Skeletal muscle tissue (tissue), 4 donors: ENCODE data around the gene C18orf63. TPM values are rescaled to one million over a fixed set of nuclear protein-coding genes. Genes with fewer than 3 reads are reported as not detected.

Source experiments
- H3K27ac ChIP-seq: one replicate; pipeline ENCODE4 v1.7.0; 2013; ENCODE audit warnings: mild to moderate bottlenecking, low read depth, low read length, inconsistent platforms
- H3K27me3 ChIP-seq, 3 donors: one replicate each; pipeline ENCODE4 v1.7.0; 2013; ENCODE audit warnings: low read length in 3 of 3; ENCODE audit not compliant: control insufficient read depth in 3 of 3, insufficient read depth in 3 of 3
- H3K36me3 ChIP-seq, 3 donors: one replicate each; pipeline ENCODE4 v1.7.0; 2013; ENCODE audit warnings: low read length in 3 of 3; ENCODE audit not compliant: control insufficient read depth in 3 of 3, insufficient read depth in 3 of 3
- H3K4me1 ChIP-seq, 3 donors: one replicate each; pipeline ENCODE4 v1.7.0; 2013; ENCODE audit warnings: low read length in 3 of 3, mild to moderate bottlenecking in 3 of 3; ENCODE audit not compliant: control insufficient read depth in 3 of 3, insufficient read depth in 3 of 3
- H3K4me3 ChIP-seq, 3 donors: one replicate each; pipeline ENCODE4 v1.7.0; 2013; ENCODE audit warnings: low read length in 3 of 3
- H3K9ac ChIP-seq, 3 donors: one replicate each; pipeline ENCODE4 v1.7.0; 2013; ENCODE audit warnings: low read length in 3 of 3, mild to moderate bottlenecking in 3 of 3, moderate library complexity in 2 of 3, low read depth in 1 of 3
- H3K9me3 ChIP-seq, 3 donors: one replicate each; pipeline ENCODE4 v1.7.0; 2013; ENCODE audit warnings: low read length in 3 of 3; ENCODE audit not compliant: control insufficient read depth in 3 of 3
- total RNA-seq: library from RNA; depleted of rRNA; stranded (reverse); fragments of >200 nt; gene quantifications from one replicate; pipeline ENCODE4 v1.2.3, GENCODE V29; 2014
- donor health status: Osteomylitis.

Gene C18orf63
- total RNA-seq, 1 donor from 2014 or later = not detected

DNA sequence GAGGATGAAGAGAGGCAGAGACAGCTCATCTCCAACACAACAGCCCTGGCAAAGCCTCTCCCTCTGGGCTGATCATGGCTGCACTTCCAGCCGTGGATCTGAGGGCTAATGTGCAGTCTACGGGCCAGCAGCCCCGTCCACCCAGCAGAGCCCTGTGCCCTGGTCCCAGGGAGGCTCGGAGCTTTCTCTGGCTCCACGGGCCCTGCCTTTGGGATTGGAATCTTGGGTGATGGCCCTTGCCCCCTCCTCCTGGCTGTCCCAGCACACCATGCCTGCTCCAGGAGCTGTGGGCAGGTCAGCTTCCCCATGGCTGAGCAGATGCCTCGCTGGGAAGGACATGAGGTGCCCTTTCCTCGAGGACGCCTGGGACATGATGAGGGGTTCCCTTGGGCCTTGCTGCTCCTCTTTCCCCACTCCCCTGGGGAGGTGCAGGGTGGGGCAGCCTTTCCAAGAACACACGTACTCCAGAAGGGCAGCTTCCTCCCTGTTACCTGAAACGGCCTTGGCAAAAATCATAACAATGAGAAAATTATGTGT lies 66.9 kb downstream of the C18orf63 start:
- no peak overlapping the region for H3K4me3 ChIP-seq
- H3K9me3 ChIP-seq = no peaks in the 10 kb centered on the region
- H3K27me3 ChIP-seq = peaks cover 0 to 11% (median 0%) of the 10 kb centered on the region in 3 donors
- H3K4me1 ChIP-seq = peaks cover 0 to 2% (median 0%) of the 10 kb centered on the region in 3 donors
- H3K36me3 ChIP-seq = no peaks in the 10 kb centered on the region
- no peak overlapping the region for H3K27ac ChIP-seq
- no peak overlapping the region for H3K9ac ChIP-seq

GRCh38 chr18:74387383-74387782 lies 71.7 kb downstream of the C18orf63 start:
- Histone ChIP-seq H3K27ac (no peak overlapping the region), H3K4me1 (peaks cover 0 to 3% (median 0%) of the 10 kb centered on the region in 3 donors), H3K4me3 (no peak overlapping the region)

GRCh38 chr18:74388227-74388626 lies 72.6 kb downstream of the C18orf63 start:
- no peaks in the 10 kb centered on the region for H3K9me3 ChIP-seq
- no peaks in the 10 kb centered on the region for H3K36me3 ChIP-seq
- H3K4me1 ChIP-seq = peaks cover 0 to 3% (median 0%) of the 10 kb centered on the region in 3 donors
- H3K27ac ChIP-seq = no peak overlapping the region
- no peak overlapping the region for H3K4me3 ChIP-seq
- H3K9ac ChIP-seq = no peak overlapping the region
- H3K27me3 ChIP-seq = peaks cover 0 to 3% (median 2%) of the 10 kb centered on the region in 3 donors

More at GRCh38 chr18:74387383-74387782, 71.7 kb downstream of the C18orf63 start:
- H3K9ac ChIP-seq = no peak overlapping the region
- peaks cover 0 to 6% (median 3%) of the 10 kb centered on the region in 3 donors for H3K27me3 ChIP-seq
- H3K9me3 ChIP-seq = no peaks in the 10 kb centered on the region
- no peaks in the 10 kb centered on the region for H3K36me3 ChIP-seq

- no peak overlapping the region for H3K9ac ChIP-seq
- H3K4me3 ChIP-seq = no peak overlapping the region
- no peak overlapping the region for H3K27ac ChIP-seq
- H3K4me1 ChIP-seq = peaks cover 0 to 3% (median 0%) of the 10 kb centered on the region in 3 donors
- no peaks in the 10 kb centered on the region for H3K36me3 ChIP-seq
- H3K9me3 ChIP-seq = no peaks in the 10 kb centered on the region
- H3K27me3 ChIP-seq = peaks cover 0 to 3% (median 2%) of the 10 kb centered on the region in 3 donors
Measured at GRCh38 chr18:74389171-74389927, 73.7 kb downstream of the C18orf63 start.

DNA sequence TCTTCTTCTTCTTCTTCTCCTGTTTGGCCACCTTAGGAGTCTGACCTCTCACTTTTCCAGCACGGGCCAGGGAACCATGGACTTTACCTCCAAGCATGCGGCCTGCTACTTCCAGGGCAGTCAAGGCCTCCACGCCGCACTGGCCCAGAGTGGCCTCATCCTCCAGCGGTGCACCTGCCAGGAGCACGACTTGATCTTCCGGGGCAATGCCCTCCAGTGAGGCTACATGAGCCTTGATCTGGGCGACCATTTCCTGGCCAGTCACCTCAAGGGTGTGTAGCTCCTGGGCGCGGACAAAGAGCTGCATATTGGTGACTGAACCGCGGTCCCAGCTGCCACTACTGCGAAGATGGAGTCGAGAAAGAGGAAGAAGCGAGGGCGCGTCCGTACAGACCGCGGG lies 74.4 kb downstream of the C18orf63 start:
- H3K4me1 ChIP-seq = peaks cover 0 to 3% (median 0%) of the 10 kb centered on the region in 3 donors
- H3K4me3 ChIP-seq = no peak overlapping the region
- H3K9ac ChIP-seq = no peak overlapping the region
- H3K9me3 ChIP-seq = no peaks in the 10 kb centered on the region
- peaks cover 2 to 3% (median 2%) of the 10 kb centered on the region in 3 donors for H3K27me3 ChIP-seq
- H3K27ac ChIP-seq = no peak overlapping the region
- no peaks in the 10 kb centered on the region for H3K36me3 ChIP-seq

- H3K36me3 ChIP-seq = no peaks in the 10 kb centered on the region
Measured at GRCh38 chr18:74390900-74391299, 75.3 kb downstream of the C18orf63 start.

GRCh38 chr18:74392323-74392722 lies 76.7 kb downstream of the C18orf63 start:
- H3K4me1 ChIP-seq = peaks cover 0 to 10% (median 3%) of the 10 kb centered on the region in 3 donors
- H3K27ac ChIP-seq = no peak overlapping the region
- H3K27me3 ChIP-seq = peaks cover 2 to 3% (median 2%) of the 10 kb centered on the region in 3 donors
- H3K9me3 ChIP-seq = no peaks in the 10 kb centered on the region
- no peak overlapping the region for H3K4me3 ChIP-seq
- H3K36me3 ChIP-seq = no peaks in the 10 kb centered on the region
- H3K9ac ChIP-seq = no peak overlapping the region

More at GRCh38 chr18:74390900-74391299, 75.3 kb downstream of the C18orf63 start:
- no peak overlapping the region for H3K9ac ChIP-seq
- no peaks in the 10 kb centered on the region for H3K9me3 ChIP-seq
- H3K4me3 ChIP-seq = no peak overlapping the region
- no peak overlapping the region for H3K27ac ChIP-seq
- peaks cover 2 to 3% (median 2%) of the 10 kb centered on the region in 3 donors for H3K27me3 ChIP-seq
- peaks cover 0 to 4% (median 2%) of the 10 kb centered on the region in 3 donors for H3K4me1 ChIP-seq

DNA sequence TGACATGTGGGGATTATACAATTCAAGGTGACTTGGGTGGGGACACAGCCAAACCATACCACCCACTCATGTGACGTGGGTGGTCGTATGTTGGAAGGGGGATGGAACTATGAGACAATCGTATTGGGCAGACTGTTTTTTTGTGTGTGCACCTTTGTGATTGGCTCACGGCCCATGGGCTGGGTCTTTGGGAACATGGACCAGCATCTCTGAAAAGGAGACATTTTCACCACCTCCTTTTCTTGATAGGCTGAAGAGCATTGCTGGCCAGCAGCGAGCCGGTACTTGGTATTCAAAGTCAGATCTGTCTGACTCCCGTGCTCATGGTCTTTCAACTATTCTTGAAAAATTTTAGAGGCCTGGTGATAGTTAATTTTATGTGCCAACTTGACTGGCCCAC lies 79.4 kb downstream of the C18orf63 start:
- H3K27me3 ChIP-seq = peaks cover 0 to 2% (median 2%) of the 10 kb centered on the region in 3 donors

DNA sequence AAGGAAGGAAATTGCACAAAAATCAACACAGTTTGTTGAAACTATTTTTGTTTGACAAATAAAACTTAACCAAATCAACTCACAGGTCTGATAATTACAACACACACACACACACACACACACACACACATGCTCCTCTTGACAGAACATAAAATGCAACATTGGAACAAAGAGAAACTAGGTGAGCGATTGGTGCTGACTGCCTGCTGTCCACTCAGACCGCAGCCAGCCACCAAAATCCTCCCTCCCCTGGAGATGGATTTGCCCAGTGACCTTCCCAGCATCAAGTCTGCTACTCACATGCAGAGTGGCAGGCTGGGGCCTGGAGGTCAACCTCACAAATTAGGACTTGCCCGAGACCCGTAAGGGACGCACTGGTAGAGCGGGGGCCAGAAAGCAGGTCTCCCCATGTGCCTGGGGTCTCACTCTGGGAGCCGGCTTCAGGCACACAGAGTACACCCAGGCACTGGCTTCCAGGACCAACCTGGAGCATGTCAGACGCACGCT lies 80.1 kb downstream of the C18orf63 start:
- no peak overlapping the region for H3K9ac ChIP-seq
- H3K36me3 ChIP-seq = no peaks in the 10 kb centered on the region
- no peaks in the 10 kb centered on the region for H3K9me3 ChIP-seq
- H3K27ac ChIP-seq = no peak overlapping the region
- H3K4me1 ChIP-seq = peaks cover 9 to 15% (median 12%) of the 10 kb centered on the region in 3 donors
- H3K27me3 ChIP-seq = peaks cover 0 to 2% (median 2%) of the 10 kb centered on the region in 3 donors
- H3K4me3 ChIP-seq = no peak overlapping the region

More for the DNA sequence above, 79.4 kb downstream of the C18orf63 start:
- Histone ChIP-seq H3K4me1 (peaks cover 9 to 12% (median 11%) of the 10 kb centered on the region in 3 donors), H3K36me3 (no peaks in the 10 kb centered on the region), H3K27ac (no peak overlapping the region), H3K4me3 (no peak overlapping the region), H3K9ac (no peak overlapping the region), H3K9me3 (no peaks in the 10 kb centered on the region)
